Dendritic cell treated with granulocyte-macrophage colony-stimulating factor and Interleukin-4, amounts not matched to agents 40 ng/mL and 50 ng/mL, for 4 days (primary cell): ENCODE data around the gene NAP1L1.

Experiments
- H3K27ac Mint-ChIP-seq: one replicate; pipeline ENCODE4 v1.8.0; 2022; ENCODE audit warnings: mild to moderate bottlenecking, mixed read lengths
- H3K27me3 Mint-ChIP-seq: one replicate; pipeline ENCODE4 v1.8.0; 2022; ENCODE audit warnings: mild to moderate bottlenecking, mixed read lengths
- H3K36me3 Mint-ChIP-seq: one replicate; pipeline ENCODE4 v1.8.0; 2022; ENCODE audit warnings: low read depth, mixed read lengths
- H3K4me1 Mint-ChIP-seq: one replicate; pipeline ENCODE4 v1.8.0; 2022; ENCODE audit warnings: low read depth, mixed read lengths
- H3K4me3 Mint-ChIP-seq: one replicate; pipeline ENCODE4 v1.8.0; 2022; ENCODE audit warnings: mild to moderate bottlenecking, moderate library complexity, mixed read lengths
- H3K9me3 Mint-ChIP-seq: one replicate; pipeline ENCODE4 v1.8.0; 2022; ENCODE audit warnings: mixed read lengths
- intact Hi-C: fragments of 100-400 bp; cut with micrococcal nuclease; formaldehyde crosslinking; loops from one replicate; pipeline ENCODE4 v1.15.0; 2022

Gene NAP1L1

GRCh38 chr12:76103958-76104357 is 19.5 kb upstream of the NAP1L1 start:
- Mint-ChIP-seq H3K36me3 (no peaks in the 10 kb centered on the region), H3K27ac (no peak overlapping the region), H3K4me3 (no peak overlapping the region), H3K9me3 (no peaks in the 10 kb centered on the region), H3K4me1 (no peaks in the 10 kb centered on the region), H3K27me3 (no peaks in the 10 kb centered on the region)
- intact Hi-C loops = no loop called here

- Mint-ChIP-seq H3K4me1 (no peaks in the 10 kb centered on the region), H3K27me3 (no peaks in the 10 kb centered on the region), H3K9me3 (no peaks in the 10 kb centered on the region), H3K27ac (no peak overlapping the region), H3K4me3 (no peak overlapping the region), H3K36me3 (no peaks in the 10 kb centered on the region)
- intact Hi-C loops = no loop called here
Measured at GRCh38 chr12:76101739-76102385, 17.4 kb upstream of the NAP1L1 start.

- Mint-ChIP-seq H3K36me3 (no peaks in the 10 kb centered on the region), H3K9me3 (no peaks in the 10 kb centered on the region), H3K27ac (no peak overlapping the region), H3K27me3 (no peaks in the 10 kb centered on the region), H3K4me1 (no peaks in the 10 kb centered on the region), H3K4me3 (no peak overlapping the region)
- intact Hi-C loops = no loop called here
Measured at GRCh38 chr12:76096079-76096646, 11.7 kb upstream of the NAP1L1 start.

DNA sequence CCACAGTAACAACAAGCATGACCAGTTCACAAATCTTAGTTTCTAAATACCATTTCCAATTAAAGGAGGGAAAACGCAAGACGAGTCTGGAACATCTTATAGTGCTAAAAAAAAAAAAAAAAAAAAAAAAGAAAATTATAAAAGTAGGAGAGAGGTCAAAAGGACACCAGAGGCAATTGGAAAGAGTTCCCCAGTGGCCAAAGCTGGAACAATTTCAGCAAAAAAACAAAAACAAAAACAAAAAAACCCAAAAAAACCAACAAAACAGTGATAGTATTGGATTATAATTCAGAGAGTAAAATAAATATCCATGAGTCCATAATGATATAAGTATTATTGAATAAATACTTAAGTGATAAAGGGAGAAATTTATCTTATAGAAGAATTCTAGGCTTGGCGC is 10.3 kb upstream of the NAP1L1 start:
- intact Hi-C loops = no loop called here
- Mint-ChIP-seq H3K27me3 (no peaks in the 10 kb centered on the region), H3K4me1 (no peaks in the 10 kb centered on the region), H3K36me3 (no peaks in the 10 kb centered on the region), H3K4me3 (no peak overlapping the region), H3K9me3 (no peaks in the 10 kb centered on the region), H3K27ac (no peak overlapping the region)

GRCh38 chr12:76091246-76091754 is 6.8 kb upstream of the NAP1L1 start:
- Mint-ChIP-seq H3K27ac (no peak overlapping the region), H3K4me1 (no peaks in the 10 kb centered on the region), H3K27me3 (no peaks in the 10 kb centered on the region), H3K4me3 (no peak overlapping the region), H3K36me3 (no peaks in the 10 kb centered on the region), H3K9me3 (no peaks in the 10 kb centered on the region)
- intact Hi-C loops = no loop called here

- Mint-ChIP-seq H3K9me3 (no peaks in the 10 kb centered on the region), H3K4me3 (peak overlapping the region; percentile 92), H3K4me1 (peaks cover 35% of the 10 kb centered on the region), H3K27me3 (no peaks in the 10 kb centered on the region), H3K36me3 (peaks cover 11% of the 10 kb centered on the region), H3K27ac (peak overlapping the region; percentile 99)
- intact Hi-C loops = loop anchor here (2.0 to 10.0 kb wide), 2 partner anchors 71 to 469 kb away; partner anchors contain the start of gene OSBPL8
Measured at GRCh38 chr12:76085520-76085868, 1.0 kb upstream of the NAP1L1 start.

DNA sequence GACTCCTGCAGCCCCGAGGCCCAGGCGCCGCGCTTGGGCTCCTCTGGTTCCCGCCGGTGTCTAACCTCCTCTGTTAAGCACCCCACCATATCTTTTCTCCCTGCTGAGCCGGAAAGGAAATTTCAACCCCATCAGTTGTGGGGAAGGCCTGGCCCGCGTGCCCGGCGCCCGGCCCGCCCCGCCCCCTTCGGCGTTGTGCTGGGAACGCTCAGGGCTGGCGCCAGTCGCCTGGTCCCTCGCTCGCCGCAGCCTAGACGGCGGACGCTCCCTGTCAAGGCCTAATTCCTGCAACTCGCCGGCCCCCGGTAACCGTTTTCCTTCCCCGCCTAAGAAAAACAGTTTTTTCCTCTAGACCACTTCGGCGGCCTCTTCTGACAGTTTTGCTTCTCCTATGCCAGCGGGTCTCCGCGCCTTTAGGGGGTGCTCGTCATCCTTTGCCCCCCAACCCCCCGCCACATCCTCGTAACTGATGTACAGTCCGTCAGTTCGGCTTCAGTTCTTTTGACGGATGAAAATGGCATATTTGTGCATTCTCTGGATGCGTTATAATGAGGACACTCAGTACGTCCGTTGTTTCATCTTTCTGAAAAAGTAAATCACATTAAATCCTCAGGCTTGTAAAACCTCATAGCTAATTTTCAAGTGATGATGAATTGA is 506 bp upstream of the NAP1L1 start:
- H3K4me3 Mint-ChIP-seq = peak overlapping the region; percentile 92
- H3K36me3 Mint-ChIP-seq = peaks cover 11% of the 10 kb centered on the region
- peak overlapping the region; percentile 99 for H3K27ac Mint-ChIP-seq
- no peaks in the 10 kb centered on the region for H3K9me3 Mint-ChIP-seq
- intact Hi-C loops = loop anchor here (1.0 to 10.0 kb wide), 4 partner anchors 72 to 574 kb away; partner anchors contain the start of genes BBS10, KRR1 and OSBPL8
- peaks cover 35% of the 10 kb centered on the region for H3K4me1 Mint-ChIP-seq
- H3K27me3 Mint-ChIP-seq = no peaks in the 10 kb centered on the region

DNA sequence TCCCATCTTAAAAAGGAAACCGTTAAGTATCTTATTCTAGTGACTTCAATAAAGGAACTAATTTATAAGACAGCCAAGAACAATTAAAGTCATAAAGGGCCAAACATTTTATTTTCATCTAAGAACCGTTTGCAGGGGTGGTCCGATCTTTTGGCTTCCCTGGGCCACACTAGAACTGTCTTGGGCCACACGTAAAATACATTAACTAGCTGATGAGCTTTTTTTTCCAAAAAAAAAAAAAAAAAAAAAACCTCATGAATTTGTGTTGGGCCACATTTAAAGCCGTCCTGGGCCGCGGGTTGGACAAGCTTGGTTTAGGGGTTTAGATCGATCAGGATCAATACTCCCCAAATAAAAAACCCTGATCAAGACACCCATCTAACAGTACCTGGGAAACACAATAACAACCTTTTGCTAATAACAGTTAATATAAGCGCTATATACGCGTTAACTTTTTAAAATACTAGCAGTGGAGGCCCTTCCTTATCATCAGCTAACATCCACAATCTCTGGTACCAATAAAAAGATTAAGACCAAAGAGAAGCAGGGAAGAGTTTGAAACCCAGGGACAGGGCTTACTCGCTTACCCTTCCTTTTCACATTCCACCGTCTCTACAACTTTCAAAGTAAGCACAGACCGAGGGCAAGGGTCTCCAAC is 1.1 kb downstream of the NAP1L1 start:
- Mint-ChIP-seq H3K4me3 (peak overlapping the region; percentile 92), H3K9me3 (peaks cover 9% of the 10 kb centered on the region), H3K36me3 (peaks cover 19% of the 10 kb centered on the region), H3K27me3 (no peaks in the 10 kb centered on the region), H3K4me1 (peaks cover 42% of the 10 kb centered on the region), H3K27ac (peak overlapping the region; percentile 99)
- intact Hi-C loops = loop anchor here (10.0 kb wide), 1 partner anchor 471 kb away; the partner anchor contains the start of gene OSBPL8

- Mint-ChIP-seq H3K4me3 (no peak overlapping the region), H3K36me3 (peaks cover 20% of the 10 kb centered on the region), H3K27me3 (no peaks in the 10 kb centered on the region), H3K27ac (no peak overlapping the region), H3K9me3 (peaks cover 9% of the 10 kb centered on the region), H3K4me1 (peaks cover 46% of the 10 kb centered on the region)
- intact Hi-C loops = loop anchor here (10.0 kb wide), 1 partner anchor 473 kb away; the partner anchor contains the start of gene OSBPL8
Measured at GRCh38 chr12:76081909-76082308, 2.6 kb downstream of the NAP1L1 start.

DNA sequence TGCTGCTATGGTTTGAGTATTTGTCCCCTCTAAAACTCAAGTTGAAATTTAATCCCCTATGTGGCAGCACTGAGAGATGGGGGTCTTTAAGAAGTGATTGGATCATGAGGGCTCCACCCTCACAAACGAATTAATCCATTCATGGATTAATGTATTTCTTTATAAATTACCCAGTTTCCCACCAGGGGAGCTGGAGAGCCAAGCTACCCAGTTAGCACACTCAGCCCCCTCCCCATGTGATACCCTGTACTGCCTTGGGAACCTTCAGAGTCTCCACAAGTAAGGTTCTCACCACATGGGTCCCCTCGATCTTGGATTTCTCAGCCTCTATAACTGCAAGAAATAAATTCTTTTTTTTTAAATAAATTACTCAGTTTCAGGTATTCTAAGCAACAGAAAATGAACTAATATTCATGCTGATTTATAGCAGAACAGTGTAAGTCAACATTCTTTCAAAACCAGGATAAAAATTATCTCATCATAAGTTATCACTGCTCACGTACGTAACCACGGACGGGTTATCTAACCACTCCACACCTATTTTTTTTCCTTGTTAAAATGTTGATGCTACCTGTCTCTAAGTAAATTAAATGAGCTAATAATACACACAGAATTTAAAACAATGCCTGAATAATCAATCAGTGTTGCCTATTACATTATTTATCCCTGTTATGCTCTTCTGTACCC is 3.6 kb downstream of the NAP1L1 start:
- Mint-ChIP-seq H3K9me3 (peaks cover 9% of the 10 kb centered on the region), H3K27ac (no peak overlapping the region), H3K4me1 (peaks cover 42% of the 10 kb centered on the region), H3K36me3 (peaks cover 20% of the 10 kb centered on the region), H3K4me3 (no peak overlapping the region), H3K27me3 (no peaks in the 10 kb centered on the region)
- intact Hi-C loops = loop anchor here (10.0 kb wide), 1 partner anchor 474 kb away; the partner anchor contains the start of gene OSBPL8

DNA sequence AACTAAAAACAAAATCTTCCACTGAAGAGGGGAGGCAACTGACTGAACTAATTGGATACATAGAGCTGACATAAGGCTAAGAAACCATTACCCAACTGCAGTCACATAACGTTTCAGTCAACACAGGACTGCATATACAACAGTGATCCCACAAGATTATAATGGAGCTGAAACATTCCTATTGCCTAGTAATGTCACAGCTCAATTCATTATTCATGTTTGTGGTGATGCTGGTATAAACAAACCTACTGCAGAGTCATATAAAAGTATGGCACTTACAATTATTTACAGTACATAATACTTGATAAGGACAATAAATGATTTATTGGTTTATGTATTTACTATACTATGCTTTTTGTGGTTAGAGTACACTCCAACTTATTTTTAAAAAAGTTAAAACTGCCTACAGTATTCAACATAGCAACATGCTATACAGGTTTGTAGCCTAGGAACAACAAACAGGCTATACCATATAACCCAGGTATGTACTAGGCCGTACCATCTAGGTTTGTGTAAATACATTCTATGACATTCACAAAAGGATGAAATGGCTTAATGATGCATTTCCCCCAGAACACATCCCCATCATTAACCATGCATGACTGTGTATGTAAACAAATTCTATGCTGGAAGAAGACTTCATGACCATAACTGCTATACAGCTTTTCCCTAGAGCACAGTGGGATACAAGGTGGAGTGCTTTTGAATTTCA is 4.3 kb downstream of the NAP1L1 start:
- Mint-ChIP-seq H3K4me1 (peaks cover 35% of the 10 kb centered on the region), H3K9me3 (peaks cover 9% of the 10 kb centered on the region), H3K27ac (no peak overlapping the region), H3K36me3 (peaks cover 20% of the 10 kb centered on the region), H3K27me3 (no peaks in the 10 kb centered on the region), H3K4me3 (no peak overlapping the region)
- intact Hi-C loops = loop anchor here (10.0 kb wide), 1 partner anchor 475 kb away; the partner anchor contains the start of gene OSBPL8

DNA sequence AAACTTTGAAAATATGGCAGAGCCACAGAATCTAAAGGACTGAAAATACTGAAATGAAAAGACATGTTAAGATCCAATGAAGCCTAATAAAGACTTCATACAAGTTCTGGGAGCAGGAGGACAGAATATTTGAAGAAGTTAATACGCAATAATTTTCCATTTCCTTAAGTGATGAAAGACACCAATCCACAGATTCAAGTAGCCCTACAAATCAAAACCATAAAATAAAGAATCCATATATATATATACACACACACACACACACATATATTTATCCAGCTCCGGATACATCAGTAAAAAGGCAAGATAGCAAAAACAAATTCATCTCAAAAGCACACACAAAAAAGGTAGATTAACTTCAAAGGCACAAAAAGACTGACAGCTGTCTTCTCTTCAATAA is 5.7 kb downstream of the NAP1L1 start:
- H3K4me3 Mint-ChIP-seq = no peak overlapping the region
- H3K27me3 Mint-ChIP-seq = no peaks in the 10 kb centered on the region
- intact Hi-C loops = loop anchor here (10.0 kb wide), 1 partner anchor 386 kb away; no protein-coding TSS in a partner anchor
- H3K36me3 Mint-ChIP-seq = peaks cover 10% of the 10 kb centered on the region
- H3K27ac Mint-ChIP-seq = no peak overlapping the region
- H3K9me3 Mint-ChIP-seq = peaks cover 9% of the 10 kb centered on the region
- peaks cover 28% of the 10 kb centered on the region for H3K4me1 Mint-ChIP-seq

- intact Hi-C loops = loop anchor here (10.0 kb wide), 1 partner anchor 389 kb away; no protein-coding TSS in a partner anchor
- Mint-ChIP-seq H3K4me3 (no peak overlapping the region), H3K9me3 (peaks cover 9% of the 10 kb centered on the region), H3K36me3 (peaks cover 36% of the 10 kb centered on the region), H3K27ac (no peak overlapping the region), H3K4me1 (peaks cover 21% of the 10 kb centered on the region), H3K27me3 (no peaks in the 10 kb centered on the region)
Measured at GRCh38 chr12:76075448-76075847, 9.0 kb downstream of the NAP1L1 start.
